HepG2 (cell line): ENCODE results near the gene CD4. TPM values are rescaled to one million over a fixed set of nuclear protein-coding genes. Genes with fewer than 3 reads are reported as not detected.

Experiments
- CREM ChIP-seq, 2 experiments: sonication (generic) in 1 of 2; formaldehyde crosslinking in 1 of 2; IDR thresholded peaks; 2 replicates each; pipeline versions ENCODE4 v1.4.0 to v1.6.1; 2016 to 2020; ENCODE audit warnings: antibody characterized with exemption in 1 of 2, mild to moderate bottlenecking in 1 of 2, missing genetic modification reagents in 1 of 2
- FOXK2 ChIP-seq: fragments of 450-650 bp; IDR thresholded peaks from 2 replicates; pipeline ENCODE4 v1.6.1; 2016
- GPBP1L1 ChIP-seq: sonication (generic); formaldehyde crosslinking; IDR thresholded peaks from 2 replicates; pipeline ENCODE4 v1.5.0; 2020; ENCODE audit warnings: mild to moderate bottlenecking, missing genetic modification reagents
- HNF1A ChIP-seq, 2 experiments: sonication (generic) in 1 of 2; formaldehyde crosslinking in 1 of 2; IDR thresholded peaks; 2 replicates each; pipeline versions ENCODE4 v1.4.0 to v1.6.1; 2016 to 2020; ENCODE audit warnings: borderline replicate concordance in 1 of 2, low read depth in 1 of 2, mild to moderate bottlenecking in 1 of 2, missing genetic modification reagents in 1 of 2
- HOXD1 ChIP-seq: sonication (generic); formaldehyde crosslinking; IDR thresholded peaks from 2 replicates; pipeline ENCODE4 v1.5.0; 2020; ENCODE audit warnings: missing genetic modification reagents
- MAF1 ChIP-seq: sonication (generic); formaldehyde crosslinking; IDR thresholded peaks from 2 replicates; pipeline ENCODE4 v1.5.0; 2020; ENCODE audit warnings: missing genetic modification reagents, borderline replicate concordance
- MTF2 ChIP-seq: sonication (generic); formaldehyde crosslinking; IDR thresholded peaks from 2 replicates; pipeline ENCODE4 v1.5.0; 2020; ENCODE audit warnings: missing genetic modification reagents, borderline replicate concordance
- NR3C1 ChIP-seq: sonication (generic); formaldehyde crosslinking; IDR thresholded peaks from 2 replicates; pipeline ENCODE4 v1.4.0; 2020; ENCODE audit warnings: missing genetic modification reagents
- PRDM10 ChIP-seq: sonication (generic); formaldehyde crosslinking; IDR thresholded peaks from 2 replicates; pipeline ENCODE4 v1.4.0; 2020; ENCODE audit warnings: low read depth, missing genetic modification reagents
- RNF219 ChIP-seq: sonication (generic); formaldehyde crosslinking; IDR thresholded peaks from 2 replicates; pipeline ENCODE4 v1.5.0; 2020; ENCODE audit warnings: mild to moderate bottlenecking, missing genetic modification reagents
- SP140L ChIP-seq: sonication (generic); formaldehyde crosslinking; IDR thresholded peaks from 2 replicates; pipeline ENCODE4 v1.4.0; 2020; ENCODE audit warnings: missing genetic modification reagents, borderline replicate concordance
- TOPORS ChIP-seq: sonication (generic); formaldehyde crosslinking; IDR thresholded peaks from 2 replicates; pipeline ENCODE4 v1.8.0; 2023; ENCODE audit warnings: mild to moderate bottlenecking, missing genetic modification reagents
- ZNF296 ChIP-seq: sonication (generic); formaldehyde crosslinking; conservative IDR thresholded peaks from 2 replicates; pipeline ENCODE4 v1.5.0; 2020; ENCODE audit warnings: mild to moderate bottlenecking, missing genetic modification reagents
- ZNF784 ChIP-seq: sonication (generic); formaldehyde crosslinking; IDR thresholded peaks from 2 replicates; pipeline ENCODE4 v1.5.1; 2020; ENCODE audit warnings: missing genetic modification reagents, mild to moderate bottlenecking, borderline replicate concordance
- ZNF883 ChIP-seq: sonication (generic); formaldehyde crosslinking; IDR thresholded peaks from 2 replicates; pipeline ENCODE4 v1.5.1; 2020; ENCODE audit warnings: mild to moderate bottlenecking, missing genetic modification reagents; ENCODE audit errors: not compliant biosample characterization
- polyA plus RNA-seq, 8 experiments: library from polyadenylated mRNA; depleted of rRNA in 3 of 8; stranded (reverse) in 7 of 8; unstranded in 1 of 8; fragments of >200 nt; fragmentation: Illumina TruSeq in 4 of 8; extraction: Trizol in 4 of 8; gene quantifications; 2 replicates each; pipeline versions ENCODE4 v1.2.1 to v1.2.3, GENCODE V29; 2011 to 2016; ENCODE audit warnings: low read depth in 4 of 8, missing spikeins in 1 of 8, mixed read lengths in 1 of 8; ENCODE audit not compliant: insufficient read depth in 1 of 8
- total RNA-seq, 5 experiments: library from RNA; depleted of rRNA; stranded (reverse); fragments of >200 nt; fragmentation: Illumina TruSeq; extraction: Trizol; gene quantifications; 2 replicates each; pipeline ENCODE4 v1.2.3, GENCODE V29; 2016; ENCODE audit warnings: low read depth in 1 of 5

The CD4 gene
- total and polyA plus RNA-seq, 2 of the 13 experiments (the other 11 are each of a cell fraction or from before 2014, with no cell fraction given) = 0.07 to 0.95 TPM

GRCh38 chr12:6851153-6851920 lies 62.0 kb downstream of the CD4 start, which contains the start of gene CDCA3 (continued):
- TF ChIP-seq RNF219 (CRISPR knock-in tag) = no peak
- peak; percentile 57; the same call in 1 of the 2 replicates for TF ChIP-seq HOXD1 (CRISPR knock-in tag)
- TF ChIP-seq ZNF296 (CRISPR knock-in tag) = no peak
- TF ChIP-seq CREM (IDR thresholded peaks at IDR 0.05) = peak; percentile 79
- no peak for TF ChIP-seq CREM (CRISPR knock-in tag; IDR thresholded peaks at IDR 0.05)
- TF ChIP-seq MTF2 (CRISPR knock-in tag) = no peak
- no peak for TF ChIP-seq SP140L (CRISPR knock-in tag)
- no peak for TF ChIP-seq FOXK2
- TF ChIP-seq GPBP1L1 = no peak
- TF ChIP-seq PRDM10 (CRISPR knock-in tag) = no peak
- TF ChIP-seq NR3C1 (CRISPR knock-in tag) = no peak
- 0 out of 2 replicates have a peak, but pooled peaks have one; percentile 31 for TF ChIP-seq ZNF784
- peak; percentile 72; the same call in 1 of the 2 replicates for TF ChIP-seq TOPORS (CRISPR knock-in tag)
- TF ChIP-seq HNF1A (IDR thresholded peaks at IDR 0.05; ENCODE audit: low read depth) = no peak
- no peak for TF ChIP-seq HNF1A (CRISPR knock-in tag; IDR thresholded peaks at IDR 0.05; ENCODE audit: borderline replicate concordance)
- TF ChIP-seq ZNF883 = no peak
- TF ChIP-seq MAF1 = no peak
